Gastrocnemius medialis (tissue), 4 donors: ENCODE measurements around the gene SPTSSA. TPM values are rescaled to one million over a fixed set of nuclear protein-coding genes. Genes with fewer than 3 reads are reported as not detected.

ENCODE experiments used
- ATAC-seq, 2 donors: fragments of 150-250 bp; one replicate each; pipeline ENCODE4 v1.9.1; 2016
- DNase-seq, 2 donors: peaks; one replicate each; pipeline ENCODE4 v3.0.0-alpha.2; 2019
- H3K27ac ChIP-seq, 4 donors: fragments of 200-600 bp; sonication (generic); 1 replicate in 1 of 4; 2 replicates in 3 of 4; pipeline ENCODE4 v1.5.1; 2016 to 2018; ENCODE audit warnings: mild to moderate bottlenecking in 2 of 4, moderate library complexity in 1 of 4
- H3K27me3 ChIP-seq, 3 donors: fragments of 200-600 bp; sonication (generic) in 2 of 3; 1 replicate in 1 of 3; 2 replicates in 2 of 3; pipeline versions ENCODE4 v1.5.1 to v1.6.0; 2016 to 2019; ENCODE audit warnings: mild to moderate bottlenecking in 1 of 3, moderate library complexity in 1 of 3
- H3K36me3 ChIP-seq, 2 donors: fragments of 200-600 bp; sonication (generic) in 1 of 2; one replicate each; pipeline ENCODE4 v1.5.1; 2017 to 2018
- H3K4me1 ChIP-seq, 2 donors: fragments of 200-600 bp; sonication (generic) in 1 of 2; one replicate each; pipeline ENCODE4 v1.5.1; 2016 to 2017; ENCODE audit warnings: mild to moderate bottlenecking in 2 of 2
- H3K4me3 ChIP-seq, 4 donors: fragments of 200-600 bp; sonication (generic) in 3 of 4; 1 replicate in 1 of 4; 2 replicates in 3 of 4; pipeline ENCODE4 v1.5.1; 2016 to 2019; ENCODE audit warnings: mild to moderate bottlenecking in 2 of 4
- H3K9me3 ChIP-seq, 3 donors: fragments of 200-600 bp; sonication (generic) in 2 of 3; 1 replicate in 1 of 3; 2 replicates in 2 of 3; pipeline ENCODE4 v1.5.1; 2016 to 2019
- POLR2A ChIP-seq, 2 donors: fragments of 450-650 bp; IDR thresholded peaks; one replicate each; pipeline ENCODE4 v1.6.1; 2017; ENCODE audit warnings: antibody characterized with exemption in 2 of 2, mild to moderate bottlenecking in 2 of 2, moderate library complexity in 2 of 2
- in situ Hi-C, 4 donors: fragments of 200-750 bp; cut with MboI; loops; one replicate each; pipeline versions ENCODE4 v1.15.0 to v1.8.0; 2017; ENCODE audit warnings: low sequenced_read_pairs in 4 of 4
- intact Hi-C: fragments of 100-400 bp; cut with DNase I; formaldehyde crosslinking; loops from one replicate; pipeline ENCODE4 v1.15.1; 2023; ENCODE audit warnings: low total_unique reads
- total RNA-seq, 4 donors: library from RNA; depleted of rRNA; stranded (reverse); fragments of >200 nt; gene quantifications; one replicate each; pipeline versions ENCODE4 v1.1.0 to v1.2.3, GENCODE V29; 2016
- TF ChIP-seq, protein P1 (sequence below), 5 experiments: fragments of 450-650 bp in 3 of 5; fragments of 200-600 bp in 2 of 5; sonication (generic) in 2 of 5; IDR thresholded peaks in 4 of 5; conservative IDR thresholded peaks in 1 of 5; 1 replicate in 4 of 5; 2 replicates in 1 of 5; pipeline ENCODE4 v1.5.1; 2016 to 2019; ENCODE audit warnings: antibody characterized with exemption in 5 of 5, mild to moderate bottlenecking in 3 of 5, moderate library complexity in 3 of 5

Gene SPTSSA
- total RNA-seq, 4 donors from 2014 or later: 6.4 to 14.0 (median 10.2) TPM

DNA sequence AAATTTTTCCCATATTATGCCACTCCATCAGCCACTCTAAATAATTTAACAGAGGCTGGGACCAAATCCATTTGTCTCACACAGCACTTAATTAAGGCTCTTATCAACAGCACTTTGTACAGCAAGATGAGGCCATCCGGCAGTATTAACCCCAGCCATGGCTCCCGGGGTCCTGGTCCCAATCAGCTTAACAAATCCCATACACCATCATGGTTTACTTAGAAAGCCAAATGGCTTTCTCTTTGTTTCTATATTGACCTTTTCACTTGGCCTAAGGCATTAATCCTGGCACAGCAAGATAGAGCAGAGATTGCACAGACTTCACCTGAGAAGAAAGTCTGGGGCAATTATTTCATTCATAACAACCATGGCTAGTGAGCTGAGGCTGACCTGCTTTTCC is 38.6 kb downstream of the SPTSSA start:
- in situ Hi-C loops (no loop called here), intact Hi-C loops (no loop called here)
- ATAC-seq (no peak), DNase-seq (no peak)
- H3K4me3 ChIP-seq: no peak overlapping the region
- no peaks in the 10 kb centered on the region for H3K27me3 ChIP-seq
- H3K27ac ChIP-seq: no peak overlapping the region
- H3K4me1 ChIP-seq: no peaks in the 10 kb centered on the region
- no peaks in the 10 kb centered on the region for H3K36me3 ChIP-seq
- TF ChIP-seq POLR2A (IDR thresholded peaks at IDR 0.05): no peak
- TF ChIP-seq, protein P1, sequence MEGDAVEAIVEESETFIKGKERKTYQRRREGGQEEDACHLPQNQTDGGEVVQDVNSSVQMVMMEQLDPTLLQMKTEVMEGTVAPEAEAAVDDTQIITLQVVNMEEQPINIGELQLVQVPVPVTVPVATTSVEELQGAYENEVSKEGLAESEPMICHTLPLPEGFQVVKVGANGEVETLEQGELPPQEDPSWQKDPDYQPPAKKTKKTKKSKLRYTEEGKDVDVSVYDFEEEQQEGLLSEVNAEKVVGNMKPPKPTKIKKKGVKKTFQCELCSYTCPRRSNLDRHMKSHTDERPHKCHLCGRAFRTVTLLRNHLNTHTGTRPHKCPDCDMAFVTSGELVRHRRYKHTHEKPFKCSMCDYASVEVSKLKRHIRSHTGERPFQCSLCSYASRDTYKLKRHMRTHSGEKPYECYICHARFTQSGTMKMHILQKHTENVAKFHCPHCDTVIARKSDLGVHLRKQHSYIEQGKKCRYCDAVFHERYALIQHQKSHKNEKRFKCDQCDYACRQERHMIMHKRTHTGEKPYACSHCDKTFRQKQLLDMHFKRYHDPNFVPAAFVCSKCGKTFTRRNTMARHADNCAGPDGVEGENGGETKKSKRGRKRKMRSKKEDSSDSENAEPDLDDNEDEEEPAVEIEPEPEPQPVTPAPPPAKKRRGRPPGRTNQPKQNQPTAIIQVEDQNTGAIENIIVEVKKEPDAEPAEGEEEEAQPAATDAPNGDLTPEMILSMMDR (IDR thresholded peaks at IDR 0.05 in 4 of 5, conservative IDR thresholded peaks at IDR 0.05 in 1 of 5): no peak
- peaks cover 0 to 12% (median 0%) of the 10 kb centered on the region in 3 donors for H3K9me3 ChIP-seq

DNA sequence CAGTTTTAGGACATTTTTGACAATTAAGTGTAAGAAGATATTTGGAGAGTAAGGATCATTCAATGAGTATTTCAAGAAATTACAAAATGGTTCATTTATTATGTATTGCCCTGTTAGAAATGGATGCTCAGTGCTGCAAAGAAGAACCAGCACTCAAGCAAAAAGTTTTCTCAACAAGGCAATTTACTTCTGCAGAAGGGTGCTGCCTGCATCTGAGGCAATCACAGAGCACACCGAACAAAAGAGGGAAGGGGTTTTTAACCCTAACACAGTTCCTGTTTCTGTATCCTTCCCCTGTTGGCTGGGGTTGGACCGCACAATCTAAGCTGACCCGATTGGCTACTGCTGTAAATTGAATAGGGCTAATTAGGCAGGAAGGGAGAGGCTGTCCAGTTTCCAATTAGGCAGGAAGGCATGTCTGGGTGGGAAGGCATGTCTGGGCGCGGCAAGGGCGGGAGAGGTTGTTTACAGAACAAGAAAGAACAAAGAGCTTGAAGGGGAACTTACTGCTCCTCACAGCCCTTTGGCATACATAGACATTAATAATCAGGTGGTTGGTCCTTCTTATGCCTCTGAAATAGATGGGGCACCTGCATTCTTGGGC is 41.4 kb downstream of the SPTSSA start:
- intact Hi-C loops: no loop called here
- in situ Hi-C loops: no loop called here
- DNase-seq (no peak), ATAC-seq (no peak)
- no peaks in the 10 kb centered on the region for H3K4me1 ChIP-seq
- H3K27ac ChIP-seq: no peak overlapping the region
- H3K27me3 ChIP-seq: no peaks in the 10 kb centered on the region
- no peaks in the 10 kb centered on the region for H3K36me3 ChIP-seq
- H3K4me3 ChIP-seq: no peak overlapping the region
- no peak for TF ChIP-seq POLR2A (IDR thresholded peaks at IDR 0.05)
- TF ChIP-seq, protein P1 (IDR thresholded peaks at IDR 0.05 in 4 of 5, conservative IDR thresholded peaks at IDR 0.05 in 1 of 5): no peak
- H3K9me3 ChIP-seq: peaks cover 0 to 12% (median 0%) of the 10 kb centered on the region in 3 donors

DNA sequence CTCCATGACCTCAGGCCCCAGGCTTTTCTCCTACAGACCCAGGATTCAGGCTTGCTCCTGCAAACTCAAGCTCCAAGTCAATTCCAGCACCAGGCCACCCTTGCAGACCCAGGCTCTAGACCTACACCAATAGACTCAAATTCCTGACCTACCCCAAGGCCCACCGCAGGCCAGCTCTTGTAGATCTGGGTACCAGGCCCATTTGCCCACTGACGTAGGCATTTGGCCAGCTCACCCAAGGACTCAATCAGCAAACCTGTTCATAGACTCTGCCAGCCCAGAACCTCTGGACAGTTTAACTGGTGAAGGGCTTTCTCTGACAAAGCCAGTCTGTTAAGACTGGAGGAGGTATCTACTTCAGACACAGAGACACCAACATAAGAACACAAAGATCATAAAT is 52.3 kb downstream of the SPTSSA start:
- H3K27ac ChIP-seq: no peak overlapping the region
- H3K4me3 ChIP-seq: no peak overlapping the region
- TF ChIP-seq, protein P1 (IDR thresholded peaks at IDR 0.05 in 4 of 5, conservative IDR thresholded peaks at IDR 0.05 in 1 of 5): no peak
- TF ChIP-seq POLR2A (IDR thresholded peaks at IDR 0.05): no peak
- in situ Hi-C loops: no loop called here
- ATAC-seq (no peak), DNase-seq (no peak)
- H3K9me3 ChIP-seq: peaks cover 0 to 6% (median 0%) of the 10 kb centered on the region in 3 donors
- no peaks in the 10 kb centered on the region for H3K27me3 ChIP-seq
- intact Hi-C loops: no loop called here
- H3K36me3 ChIP-seq: no peaks in the 10 kb centered on the region
- no peaks in the 10 kb centered on the region for H3K4me1 ChIP-seq

DNA sequence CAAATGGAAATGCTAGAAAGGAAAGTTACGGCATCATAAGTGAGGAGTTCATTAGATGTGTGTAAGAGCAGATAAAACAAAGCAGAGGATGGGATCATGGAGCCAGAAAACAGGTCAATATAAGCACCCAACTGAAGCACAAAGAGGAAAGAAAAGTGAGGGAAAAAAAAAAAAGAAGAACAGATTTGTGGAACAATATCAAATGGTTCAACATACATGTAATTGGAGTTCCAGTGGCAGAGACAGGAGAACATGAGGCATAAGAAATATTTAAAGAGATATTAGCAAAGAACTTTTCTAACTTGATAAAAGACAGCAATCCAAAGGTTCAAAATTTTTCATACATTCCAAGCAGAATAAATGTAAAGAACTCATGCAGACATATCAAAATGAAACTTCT is 54.1 kb downstream of the SPTSSA start:
- DNase-seq (no peak), ATAC-seq (no peak)
- Histone ChIP-seq H3K27ac (no peak overlapping the region), H3K4me3 (no peak overlapping the region), H3K4me1 (no peaks in the 10 kb centered on the region), H3K27me3 (no peaks in the 10 kb centered on the region), H3K9me3 (peaks cover 0 to 6% (median 0%) of the 10 kb centered on the region in 3 donors), H3K36me3 (no peaks in the 10 kb centered on the region)
- TF ChIP-seq, protein P1 (IDR thresholded peaks at IDR 0.05 in 4 of 5, conservative IDR thresholded peaks at IDR 0.05 in 1 of 5): no peak
- no peak for TF ChIP-seq POLR2A (IDR thresholded peaks at IDR 0.05)
- intact Hi-C loops: no loop called here
- in situ Hi-C loops: no loop called here

DNA sequence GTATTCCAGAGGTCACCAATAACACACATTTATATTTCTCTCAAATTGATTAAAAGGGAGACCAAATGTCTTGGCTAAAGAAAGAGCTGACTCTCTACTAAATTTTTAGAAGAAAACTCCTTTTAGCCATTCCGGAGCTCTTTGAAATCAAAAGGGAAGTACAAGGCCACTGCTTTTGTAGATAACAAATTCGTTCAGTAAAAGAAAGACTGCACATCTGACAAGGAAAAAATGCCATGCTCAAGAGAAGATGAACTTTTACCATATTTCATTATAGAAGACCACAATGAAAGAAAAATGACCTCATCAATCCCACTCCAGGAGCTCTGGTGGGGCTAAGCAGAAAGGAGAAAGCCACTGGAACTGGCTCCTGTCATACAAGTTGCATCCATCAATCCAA is 57.6 kb downstream of the SPTSSA start:
- Histone ChIP-seq H3K4me1 (no peaks in the 10 kb centered on the region), H3K27ac (no peak overlapping the region), H3K27me3 (no peaks in the 10 kb centered on the region), H3K9me3 (no peaks in the 10 kb centered on the region), H3K4me3 (no peak overlapping the region), H3K36me3 (no peaks in the 10 kb centered on the region)
- no peak for DNase-seq
- TF ChIP-seq, protein P1 (IDR thresholded peaks at IDR 0.05 in 4 of 5, conservative IDR thresholded peaks at IDR 0.05 in 1 of 5): no peak
- no peak for TF ChIP-seq POLR2A (IDR thresholded peaks at IDR 0.05)
- intact Hi-C loops: no loop called here
- no peak for ATAC-seq
- in situ Hi-C loops: no loop called here
